NT2/D1 (cell line): ENCODE measurements around the gene IGSF10.

Source experiments
- SUZ12 ChIP-seq: IDR thresholded peaks from 2 replicates; pipeline ENCODE4 v1.6.1; 2011; ENCODE audit not compliant: insufficient read length, insufficient read depth; ENCODE audit errors: extremely low read depth
- YY1 ChIP-seq: IDR thresholded peaks from 2 replicates; pipeline ENCODE4 v1.6.1; 2011; ENCODE audit not compliant: insufficient read length, insufficient read depth
- ZNF274 ChIP-seq: IDR thresholded peaks from 2 replicates; pipeline ENCODE4 v1.6.1; 2011; ENCODE audit warnings: mild to moderate bottlenecking, low read depth, low read length

GRCh38 chr3:151421938-151422337, 38.9 kb downstream of the IGSF10 start:
- TF ChIP-seq YY1 (no peak), ZNF274 (no peak), SUZ12 (no peak)
